IPS DF 6.9 (cell line): Measurements from ENCODE around the gene NPHP1.
"Not testable (repeated sequence)": the region's sequence is repeated elsewhere in the genome, so short reads cannot be mapped to it uniquely, and the experiment has no call there.

ENCODE experiments used
- DNase-seq: peaks from one replicate; pipeline ENCODE4 v3.0.0-alpha.2; 2013; ENCODE audit warnings: low read depth, low spot score
- H3K27ac ChIP-seq: one replicate; pipeline ENCODE4 v1.5.1; 2013; ENCODE audit warnings: low read length, control low read depth
- H3K27me3 ChIP-seq: 2 replicates; pipeline ENCODE4 v1.6.1; 2013; ENCODE audit warnings: mild to moderate bottlenecking, low read length; ENCODE audit not compliant: control insufficient read depth, insufficient read depth
- H3K36me3 ChIP-seq: 2 replicates; pipeline ENCODE4 v1.6.1; 2013; ENCODE audit warnings: low read length; ENCODE audit not compliant: control insufficient read depth, insufficient read depth
- H3K4me1 ChIP-seq: 2 replicates; pipeline ENCODE4 v1.6.1; 2013; ENCODE audit warnings: low read length; ENCODE audit not compliant: control insufficient read depth, insufficient read depth
- H3K4me3 ChIP-seq: 2 replicates; pipeline ENCODE4 v1.5.1; 2013; ENCODE audit warnings: mild to moderate bottlenecking, low read length
- H3K9me3 ChIP-seq: 2 replicates; pipeline ENCODE4 v1.6.1; 2013; ENCODE audit warnings: low read length, inconsistent platforms; ENCODE audit not compliant: control insufficient read depth, insufficient read depth
- WGBS: extraction: QIAGEN DNeasy Blood & Tissue Kit; methylation state at CpG from one replicate; pipeline ENCODE4 v1.1.7; 2013; ENCODE audit warnings: mixed read lengths, missing lambda C conversion rate; ENCODE audit not compliant: insufficient read length, insufficient coverage; 5-methylcytosine and 5-hydroxymethylcytosine counted together

The NPHP1 gene

DNA sequence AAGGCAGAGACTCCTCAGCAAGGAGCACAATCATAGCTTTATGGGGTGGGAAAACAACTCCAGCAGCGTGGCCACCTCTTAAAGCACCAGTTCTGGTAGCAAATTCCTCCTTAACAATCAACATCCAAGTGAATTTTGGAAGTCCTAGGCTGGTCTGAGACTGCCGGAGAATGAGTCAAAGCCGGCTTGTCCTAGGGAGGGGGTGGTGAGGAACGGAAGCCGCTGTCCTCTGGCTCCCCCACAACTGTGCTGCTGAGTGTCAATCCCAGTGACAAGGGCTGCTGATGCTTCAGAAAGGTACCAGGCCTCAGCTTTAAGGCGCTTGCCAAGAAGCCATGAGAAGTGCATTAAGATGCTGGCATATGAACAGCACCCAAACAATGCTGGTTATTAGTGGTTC, 110.9 kb downstream of the NPHP1 start:
- not testable (repeated sequence) for H3K27ac ChIP-seq, DNase-seq, H3K9me3 ChIP-seq, H3K4me1 ChIP-seq, H3K36me3 ChIP-seq, H3K4me3 ChIP-seq, H3K27me3 ChIP-seq
- no CpG with 5 or more reads among the region's 6 CpGs for WGBS

DNA sequence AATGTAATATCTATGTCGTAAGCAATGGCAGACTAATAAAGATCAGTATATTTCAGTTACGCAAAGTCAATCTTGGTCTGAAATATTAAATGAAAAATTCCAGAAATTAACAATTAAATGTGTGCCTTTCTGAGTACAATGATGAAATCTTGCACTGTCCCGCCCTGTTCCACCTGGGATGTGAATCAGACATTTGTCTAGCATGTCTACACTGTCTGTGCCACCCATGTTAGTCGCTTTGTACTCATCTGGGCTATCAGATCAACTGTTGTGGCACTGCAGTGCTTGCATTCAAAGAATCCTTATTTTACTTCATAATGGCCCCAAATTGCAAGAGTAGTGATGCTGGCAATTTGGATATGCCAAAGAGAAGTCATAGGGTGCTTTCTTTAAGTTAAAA, 114.6 kb downstream of the NPHP1 start:
- H3K36me3 ChIP-seq, H3K9me3 ChIP-seq, H3K4me3 ChIP-seq, DNase-seq, H3K4me1 ChIP-seq, H3K27ac ChIP-seq, H3K27me3 ChIP-seq: not testable (repeated sequence)
- WGBS = no CpG with 5 or more reads among the region's 4 CpGs

- not testable (repeated sequence) for H3K27ac ChIP-seq, H3K9me3 ChIP-seq, H3K4me1 ChIP-seq, H3K27me3 ChIP-seq, DNase-seq, H3K4me3 ChIP-seq, H3K36me3 ChIP-seq
- WGBS = no CpG with 5 or more reads among the region's 2 CpGs
Observed at GRCh38 chr2:110083757-110084156, 121.1 kb downstream of the NPHP1 start.

DNA sequence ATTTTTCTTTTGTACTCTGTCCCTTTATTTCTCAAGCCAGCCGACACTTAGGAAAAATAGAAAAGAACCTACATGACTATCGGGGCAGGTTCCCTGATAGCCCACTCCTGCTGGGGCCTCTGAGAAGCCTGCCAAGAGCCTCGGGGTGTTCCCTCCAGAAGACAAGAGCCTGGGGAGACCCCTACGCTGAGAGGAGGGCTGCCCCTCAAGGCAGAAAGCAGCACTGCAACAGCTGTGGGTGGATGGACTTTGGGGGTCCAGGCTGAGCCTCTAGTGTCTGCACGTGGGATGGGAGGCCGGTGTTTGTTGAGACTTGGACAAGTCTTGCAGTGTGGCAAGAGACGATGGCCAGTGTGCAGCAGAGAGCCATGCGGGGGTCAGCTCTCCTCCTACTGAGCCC, 121.7 kb downstream of the NPHP1 start:
- H3K4me1 ChIP-seq, H3K4me3 ChIP-seq, H3K9me3 ChIP-seq, H3K27ac ChIP-seq, DNase-seq, H3K36me3 ChIP-seq, H3K27me3 ChIP-seq: not testable (repeated sequence)
- no CpG with 5 or more reads among the region's 8 CpGs for WGBS

GRCh38 chr2:110078104-110078503, 126.7 kb downstream of the NPHP1 start:
- H3K4me1 ChIP-seq, H3K4me3 ChIP-seq, DNase-seq, H3K27ac ChIP-seq, H3K36me3 ChIP-seq, H3K27me3 ChIP-seq, H3K9me3 ChIP-seq: not testable (repeated sequence)
- WGBS = no CpG with 5 or more reads among the region's 4 CpGs

- not testable (repeated sequence) for H3K4me3 ChIP-seq, H3K4me1 ChIP-seq, H3K27me3 ChIP-seq, H3K27ac ChIP-seq, H3K36me3 ChIP-seq, H3K9me3 ChIP-seq, DNase-seq
- WGBS = no CpG with 5 or more reads among the region's 4 CpGs
Observed at GRCh38 chr2:110075896-110076295, 128.9 kb downstream of the NPHP1 start.
